Measurements from ENCODE around the gene DYRK1B. TPM values are rescaled to one million over a fixed set of nuclear protein-coding genes. Genes with fewer than 3 reads are reported as not detected.
"Not testable (repeated sequence)": the region's sequence is repeated elsewhere in the genome, so short reads cannot be mapped to it uniquely, and the experiment has no call there.

DYRK1B gene
- 6.9 and 13.1 TPM in 2 replicates for total RNA-seq (2014; rRNA removed; shearing (Covaris generic); ENCODE audit: low replicate concordance)

- in situ Hi-C loops (cut with HindIII; ENCODE audit: low pct_unique_long_range_greater_than_20kb, low sequenced_read_pairs) = no loop called here
- DNase-seq (ENCODE audit: low read depth) = peak; percentile 97
These were observed at the start of gene DYRK1B for GRCh38 chr19:39833464-39834286. TSS of gene DYRK1B (minus strand) at chr19:39834162. CDS start at chr19:39831867, 2,295 bp downstream.

- in situ Hi-C loops (cut with HindIII; ENCODE audit: low pct_unique_long_range_greater_than_20kb, low sequenced_read_pairs) = not testable (repeated sequence)
These were observed 48.7 kb upstream of the DYRK1B start for GRCh38 chr19:39882645-39883044.

GRCh38 chr19:39881495-39882110, 47.6 kb upstream of the DYRK1B start:
- peak; percentile 27 for DNase-seq (ENCODE audit: low read depth)
- in situ Hi-C loops (cut with HindIII; ENCODE audit: low pct_unique_long_range_greater_than_20kb, low sequenced_read_pairs) = not testable (repeated sequence)

More at GRCh38 chr19:39882645-39883044, 48.7 kb upstream of the DYRK1B start:
- DNase-seq (ENCODE audit: low read depth) = not testable (repeated sequence)

- DNase-seq (ENCODE audit: low read depth); in situ Hi-C loops (cut with HindIII; ENCODE audit: low pct_unique_long_range_greater_than_20kb, low sequenced_read_pairs): not testable (repeated sequence)
These were observed 46.3 kb upstream of the DYRK1B start for GRCh38 chr19:39880241-39880640.

- DNase-seq (ENCODE audit: low read depth); in situ Hi-C loops (cut with HindIII; ENCODE audit: low pct_unique_long_range_greater_than_20kb, low sequenced_read_pairs): not testable (repeated sequence)
These were observed 45.8 kb upstream of the DYRK1B start for GRCh38 chr19:39879796-39880195.

- in situ Hi-C loops (cut with HindIII; ENCODE audit: low pct_unique_long_range_greater_than_20kb, low sequenced_read_pairs); DNase-seq (ENCODE audit: low read depth): not testable (repeated sequence)
These were observed 44.9 kb upstream of the DYRK1B start for GRCh38 chr19:39878866-39879265.

GRCh38 chr19:39878398-39878797, 44.4 kb upstream of the DYRK1B start:
- in situ Hi-C loops (cut with HindIII; ENCODE audit: low pct_unique_long_range_greater_than_20kb, low sequenced_read_pairs) = no loop called here
- no peak for DNase-seq (ENCODE audit: low read depth)

GRCh38 chr19:39877982-39878381, 44.0 kb upstream of the DYRK1B start:
- not testable (repeated sequence) for DNase-seq (ENCODE audit: low read depth)

GRCh38 chr19:39877488-39877887, 43.5 kb upstream of the DYRK1B start:
- in situ Hi-C loops (cut with HindIII; ENCODE audit: low pct_unique_long_range_greater_than_20kb, low sequenced_read_pairs); DNase-seq (ENCODE audit: low read depth): not testable (repeated sequence)

More at GRCh38 chr19:39877982-39878381, 44.0 kb upstream of the DYRK1B start:
- in situ Hi-C loops (cut with HindIII; ENCODE audit: low pct_unique_long_range_greater_than_20kb, low sequenced_read_pairs) = not testable (repeated sequence)

GRCh38 chr19:39876486-39876885, 42.5 kb upstream of the DYRK1B start:
- DNase-seq (ENCODE audit: low read depth); in situ Hi-C loops (cut with HindIII; ENCODE audit: low pct_unique_long_range_greater_than_20kb, low sequenced_read_pairs): not testable (repeated sequence)

GRCh38 chr19:39875401-39875864, 41.5 kb upstream of the DYRK1B start:
- DNase-seq (ENCODE audit: low read depth); in situ Hi-C loops (cut with HindIII; ENCODE audit: low pct_unique_long_range_greater_than_20kb, low sequenced_read_pairs): not testable (repeated sequence)

GRCh38 chr19:39874404-39874803, 40.4 kb upstream of the DYRK1B start:
- in situ Hi-C loops (cut with HindIII; ENCODE audit: low pct_unique_long_range_greater_than_20kb, low sequenced_read_pairs) = no loop called here
- no peak for DNase-seq (ENCODE audit: low read depth)

GRCh38 chr19:39873385-39873784, 39.4 kb upstream of the DYRK1B start:
- in situ Hi-C loops (cut with HindIII; ENCODE audit: low pct_unique_long_range_greater_than_20kb, low sequenced_read_pairs) = no loop called here
- no peak for DNase-seq (ENCODE audit: low read depth)

GRCh38 chr19:39871886-39872866, 38.2 kb upstream of the DYRK1B start:
- no peak for DNase-seq (ENCODE audit: low read depth)
- in situ Hi-C loops (cut with HindIII; ENCODE audit: low pct_unique_long_range_greater_than_20kb, low sequenced_read_pairs) = no loop called here

- in situ Hi-C loops (cut with HindIII; ENCODE audit: low pct_unique_long_range_greater_than_20kb, low sequenced_read_pairs) = no loop called here
- no peak for DNase-seq (ENCODE audit: low read depth)
These were observed 37.4 kb upstream of the DYRK1B start for GRCh38 chr19:39871362-39871761.

GRCh38 chr19:39870171-39870971, 36.4 kb upstream of the DYRK1B start:
- no peak for DNase-seq (ENCODE audit: low read depth)
- in situ Hi-C loops (cut with HindIII; ENCODE audit: low pct_unique_long_range_greater_than_20kb, low sequenced_read_pairs) = no loop called here

- no peak for DNase-seq (ENCODE audit: low read depth)
- in situ Hi-C loops (cut with HindIII; ENCODE audit: low pct_unique_long_range_greater_than_20kb, low sequenced_read_pairs) = no loop called here
These were observed 34.0 kb upstream of the DYRK1B start for GRCh38 chr19:39867952-39868351.
